Measurements from ENCODE around the gene MSI1. TPM values are rescaled to one million over a fixed set of nuclear protein-coding genes. Genes with fewer than 3 reads are reported as not detected.

The MSI1 gene
- total and polyA plus RNA-seq, 2 of the 13 experiments (the other 11 are each of a cell fraction or from before 2014, with no cell fraction given): 0.09 to 0.46 TPM

GRCh38 chr12:120408771-120409170, 39.8 kb upstream of the MSI1 start:
- Histone ChIP-seq H2AFZ (ENCODE audit: low read length) (no peak overlapping the region), H4K20me1 (ENCODE audit: insufficient read depth, low read length) (no peaks in the 10 kb centered on the region), H3K4me1 (ENCODE audit: insufficient read depth, low read length) (peaks cover 5% of the 10 kb centered on the region; the same call in 1 of the 2 replicates), H3K4me3 (replicated peaks in 1 of 3; ENCODE audit: insufficient read depth in 1 of 3, low read depth in 2 of 3, low read length in 3 of 3) (no peak overlapping the region), H3K9ac (ENCODE audit: insufficient read depth, low read depth, low read length) (no peak overlapping the region), H3K27ac (ENCODE audit: extremely low read length, insufficient read depth, low read length) (no peak overlapping the region), H3K27me3 (ENCODE audit: control insufficient read depth in 1 of 2, insufficient read depth in 2 of 2, low read length in 2 of 2) (no peaks in the 10 kb centered on the region; a peak in 1 of 5 replicates), H3K36me3 (replicated peaks in 1 of 2; ENCODE audit: control insufficient read depth in 1 of 2, insufficient read depth in 2 of 2, low read length in 2 of 2) (no peaks in the 10 kb centered on the region), H3K4me2 (ENCODE audit: low read depth, low read length) (no peak overlapping the region), H3K79me2 (ENCODE audit: insufficient read depth, low read length) (no peaks in the 10 kb centered on the region), H3K9me3 (ENCODE audit: low read length) (no peaks in the 10 kb centered on the region)
- FAIRE-seq (no peak), DNase-seq (ENCODE audit: low spot score) (no peak), ATAC-seq (no peak)
- no TSS peak for BruUV-seq (replicated peaks)
- intact Hi-C loops (cut with micrococcal nuclease; ENCODE audit: unreplicated experiment) (no loop called here), in situ Hi-C loops (cut with HindIII; ENCODE audit: extremely low pct_ligation_motif_present, low pct_unique_long_range_greater_than_20kb) (no loop called here)
- TF ChIP-seq MNT (IDR thresholded peaks at IDR 0.05) (peak; percentile 54), ZMYM4 (CRISPR knock-in tag; IDR thresholded peaks at IDR 0.05) (no peak), PHB2 (IDR thresholded peaks at IDR 0.05; ENCODE audit: partially characterized antibody) (no peak)
- ChIA-PET POLR2A (no interaction called here), CTCF (ENCODE audit: low intra/inter-chr PET ratio, low total read pairs) (no interaction called here)
- WGBS (ENCODE audit: low lambda C conversion rate): 67% methylated on average over 10 of the region's 11 CpGs

- in situ Hi-C loops (cut with HindIII; ENCODE audit: extremely low pct_ligation_motif_present, low pct_unique_long_range_greater_than_20kb): no loop called here
- CTCF ChIA-PET (ENCODE audit: low intra/inter-chr PET ratio, low total read pairs): no interaction called here
- H3K4me2 ChIP-seq (ENCODE audit: low read depth, low read length): no peak overlapping the region
These were observed 37.6 kb upstream of the MSI1 start for GRCh38 chr12:120406553-120406952.

More at GRCh38 chr12:120406553-120406952, 37.6 kb upstream of the MSI1 start:
- Histone ChIP-seq H3K27ac (ENCODE audit: extremely low read length, insufficient read depth, low read length) (no peak overlapping the region), H3K9me3 (ENCODE audit: low read length) (no peaks in the 10 kb centered on the region), H3K4me1 (ENCODE audit: insufficient read depth, low read length) (peaks cover 11% of the 10 kb centered on the region), H3K9ac (ENCODE audit: insufficient read depth, low read depth, low read length) (no peak overlapping the region), H4K20me1 (ENCODE audit: insufficient read depth, low read length) (no peaks in the 10 kb centered on the region), H3K79me2 (ENCODE audit: insufficient read depth, low read length) (no peaks in the 10 kb centered on the region), H3K27me3 (ENCODE audit: control insufficient read depth in 1 of 2, insufficient read depth in 2 of 2, low read length in 2 of 2) (peaks cover 0 to 5% of the 10 kb centered on the region in 2 experiments; a peak in 2 of 5 replicates), H3K4me3 (replicated peaks in 1 of 3; ENCODE audit: insufficient read depth in 1 of 3, low read depth in 2 of 3, low read length in 3 of 3) (no peak overlapping the region), H3K36me3 (replicated peaks in 1 of 2; ENCODE audit: control insufficient read depth in 1 of 2, insufficient read depth in 2 of 2, low read length in 2 of 2) (no peaks in the 10 kb centered on the region), H2AFZ (ENCODE audit: low read length) (no peak overlapping the region)
- no TSS peak for BruUV-seq (replicated peaks)
- POLR2A ChIA-PET: no interaction called here
- no peak for ATAC-seq
- TF ChIP-seq ZNF629 (CRISPR knock-in tag; conservative IDR thresholded peaks at IDR 0.05) (peak; percentile 86), ZNF121 (CRISPR knock-in tag; IDR thresholded peaks at IDR 0.05) (peak; percentile 45; the same call in 1 of the 2 replicates), ZNF124 (CRISPR knock-in tag; IDR thresholded peaks at IDR 0.05) (no peak)
- DNase-seq (ENCODE audit: low spot score): no peak
- FAIRE-seq: no peak
- intact Hi-C loops (cut with micrococcal nuclease; ENCODE audit: unreplicated experiment): no loop called here
- 30% methylated on average over 3 of the region's 3 CpGs for WGBS (ENCODE audit: low lambda C conversion rate)
